K562 (cell line): ENCODE data around the gene TEX48. TPM values are rescaled to one million over a fixed set of nuclear protein-coding genes. Genes with fewer than 3 reads are reported as not detected.

ENCODE experiments used
- ATAC-seq: fragments of 200-7000 bp; cut with Tn5 transposase; 3 replicates; pipeline ENCODE4 v1.9.1; 2020; ENCODE audit warnings: moderate library complexity
- BruUV-seq: library from RNA; stranded (reverse); fragments of 400-500 nt; replicated peaks from 2 replicates; lab custom pipeline; 2021; lab: Mats Ljungman, UMichigan
- CTCF ChIA-PET: fragments of 300-600 bp; formaldehyde crosslinking; extraction: SDS; loops from one replicate; lab custom pipeline; 2021; ENCODE audit warnings: low intra/inter-chr PET ratio; lab: Yijun Ruan, JAX
- POLR2A ChIA-PET: fragments of 300-600, 350-650 bp; sonication (Branson Sonifier 250); formaldehyde crosslinking; extraction: SDS; loops from one replicate; lab custom pipeline; 2021; ENCODE audit warnings: antibody characterized with exemption, inconsistent platforms; lab: Yijun Ruan, JAX
- DNase-seq, 4 experiments: peaks; one replicate each; pipeline versions ENCODE4 v3.0.0 to v3.0.0-alpha.2; 2011 to 2018; ENCODE audit warnings: low spot score in 3 of 4, mixed read lengths in 3 of 4; ENCODE audit errors: extremely low read depth in 1 of 4
- FAIRE-seq: peaks from 2 replicates; lab custom pipeline; 2011; peaks lifted over from hg19 to GRCh38; lab: Jason Lieb, UNC
- H2AFZ ChIP-seq: 2 replicates; pipeline ENCODE4 v1.6.0; 2011; ENCODE audit warnings: low read depth, low read length, control low read depth, inconsistent platforms
- H3K27ac ChIP-seq: fragments of 200-600 bp; 3 replicates; pipeline ENCODE4 v1.8.0; 2011; ENCODE audit warnings: low read depth, mild to moderate bottlenecking, control low read depth, inconsistent platforms, low read length, moderate library complexity, mixed read lengths; ENCODE audit errors: extremely low read depth
- H3K27me3 ChIP-seq, 2 experiments: fragments of 300-600 bp in 1 of 2; 2 replicates in 1 of 2; 3 replicates in 1 of 2; pipeline versions ENCODE4 v1.6.0 to v1.8.0; 2011; ENCODE audit warnings: inconsistent platforms in 2 of 2, low read length in 2 of 2, mild to moderate bottlenecking in 1 of 2, mixed read lengths in 1 of 2, moderate library complexity in 1 of 2; ENCODE audit not compliant: control insufficient read depth in 2 of 2, insufficient read depth in 2 of 2
- H3K36me3 ChIP-seq: fragments of 300-600 bp; 3 replicates; pipeline ENCODE4 v1.8.0; 2011; ENCODE audit warnings: mild to moderate bottlenecking, low read length, inconsistent platforms; ENCODE audit not compliant: control insufficient read depth, insufficient read depth
- H3K4me1 ChIP-seq, 2 experiments: fragments of 200-600 bp in 1 of 2; replicated peaks in 1 of 2; 2 replicates in 1 of 2; 3 replicates in 1 of 2; pipeline versions ENCODE4 v1.5.1 to v1.8.0; 2011; ENCODE audit warnings: inconsistent platforms in 2 of 2, low read length in 2 of 2, mild to moderate bottlenecking in 1 of 2, mixed read lengths in 1 of 2, moderate library complexity in 1 of 2; ENCODE audit not compliant: control insufficient read depth in 2 of 2, insufficient read depth in 2 of 2
- H3K4me2 ChIP-seq: 2 replicates; pipeline ENCODE4 v1.6.1; 2011; ENCODE audit warnings: low read length, control low read depth, inconsistent platforms, mixed read lengths; ENCODE audit not compliant: insufficient read depth
- H3K4me3 ChIP-seq: fragments of 200-600 bp; sonication (generic), shearing (Covaris generic); 2 replicates; pipeline ENCODE4 v1.5.1; 2016; ENCODE audit warnings: control low read depth, inconsistent platforms
- H3K79me2 ChIP-seq: fragments of 200-600 bp; 3 replicates; pipeline ENCODE4 v1.8.0; 2011; ENCODE audit warnings: low read length, inconsistent platforms; ENCODE audit not compliant: control insufficient read depth, insufficient read depth
- H3K9ac ChIP-seq, 2 experiments: 2 replicates each; pipeline versions ENCODE4 v1.6.0 to v1.6.1; 2011; ENCODE audit warnings: low read depth in 2 of 2, low read length in 2 of 2, control low read depth in 1 of 2, inconsistent platforms in 1 of 2, mild to moderate bottlenecking in 1 of 2, mixed read lengths in 1 of 2; ENCODE audit not compliant: insufficient read depth in 1 of 2
- H3K9me1 ChIP-seq: one replicate; pipeline ENCODE4 v1.6.0; 2011; ENCODE audit warnings: inconsistent platforms, mild to moderate bottlenecking, low read length, moderate library complexity; ENCODE audit not compliant: control insufficient read depth, insufficient read depth
- H3K9me3 ChIP-seq: replicated peaks from 2 replicates; pipeline ENCODE4 v1.5.1; 2011; ENCODE audit warnings: low read depth, low read length, inconsistent platforms; ENCODE audit not compliant: control insufficient read depth, insufficient read depth
- H4K20me1 ChIP-seq: replicated peaks from 2 replicates; pipeline ENCODE4 v1.6.1; 2011; ENCODE audit warnings: low read length, inconsistent platforms, mixed read lengths; ENCODE audit not compliant: control insufficient read depth, insufficient read depth
- GATAD2A ChIP-seq: fragments of 450-650 bp; IDR thresholded peaks from 2 replicates; pipeline ENCODE4 v1.6.1; 2017
- THRB ChIP-seq: fragments of 450-650 bp; formaldehyde crosslinking; conservative IDR thresholded peaks from 2 replicates; pipeline ENCODE4 v1.4.0; 2022; ENCODE audit warnings: mild to moderate bottlenecking, missing genetic modification characterization
- ZNF134 ChIP-seq: fragments of 250-450 bp; sonication (Bioruptor Pico); conservative IDR thresholded peaks from 2 replicates; pipeline ENCODE4 v1.4.0; 2020
- WGBS: fragments of 100-300 bp; shearing (Covaris generic); methylation state at CpG from one replicate; pipeline ENCODE4 v1.1.6; 2016; ENCODE audit warnings: low coverage, mixed read lengths; ENCODE audit not compliant: insufficient coverage; ENCODE audit errors: missing lambda C conversion rate; 5-methylcytosine and 5-hydroxymethylcytosine counted together
- in situ Hi-C: fragments of 300-500 bp; cut with MboI; formaldehyde crosslinking; loops from 4 replicates; pipeline ENCODE4 v1.15.0; 2018; ENCODE audit warnings: inconsistent platforms, mixed read lengths
- intact Hi-C: fragments of 100-400 bp; cut with micrococcal nuclease; formaldehyde crosslinking; loops from 2 replicates; pipeline ENCODE4 v1.14.2; 2022
- polyA plus RNA-seq, 8 experiments: library from polyadenylated mRNA; depleted of rRNA in 4 of 8; stranded (reverse) in 5 of 8; unstranded in 3 of 8; fragments of >200 nt; fragmentation: Nextera tagmentation in 2 of 8; fragmentation: Illumina TruSeq in 1 of 8; extraction: Ambion mirVana in 2 of 8; extraction: Trizol in 1 of 8; gene quantifications; 2 replicates each; pipeline versions ENCODE4 v1.2.1 to v1.2.3, GENCODE V29; 2011 to 2014; ENCODE audit warnings: inconsistent platforms in 1 of 8, missing spikeins in 1 of 8
- total RNA-seq, 7 experiments: library from RNA; depleted of rRNA in 6 of 7; stranded (reverse); fragments of >200 nt in 6 of 7; fragmentation: Illumina TruSeq in 2 of 7; extraction: Trizol in 2 of 7; gene quantifications; 2 replicates each; pipeline versions ENCODE4 v1.2.1 to v1.2.3, GENCODE V29; 2011 to 2021; ENCODE audit warnings: low replicate concordance in 1 of 7
- TF ChIP-seq, protein P1 (sequence below): fragments of 450-650 bp; formaldehyde crosslinking; IDR thresholded peaks from 2 replicates; pipeline ENCODE4 v1.4.0; 2022; ENCODE audit warnings: missing genetic modification characterization
- TF ChIP-seq, protein P2 (sequence below), 2 experiments: fragments of 450-650 bp in 1 of 2; sonication (generic) in 1 of 2; formaldehyde crosslinking in 1 of 2; IDR thresholded peaks in 1 of 2; conservative IDR thresholded peaks in 1 of 2; 2 replicates each; pipeline versions ENCODE4 v1.6.1 to v1.8.1; 2016 to 2023; ENCODE audit warnings: mild to moderate bottlenecking in 2 of 2, moderate library complexity in 2 of 2, inconsistent platforms in 1 of 2, missing genetic modification reagents in 1 of 2
- TF ChIP-seq, protein P3 (sequence below), 2 experiments: fragments of 200-800 bp in 1 of 2; sonication (Bioruptor generic) in 1 of 2; sonication (generic) in 1 of 2; formaldehyde crosslinking in 1 of 2; IDR thresholded peaks in 1 of 2; conservative IDR thresholded peaks in 1 of 2; 2 replicates each; pipeline versions ENCODE4 v1.5.0 to v1.6.1; 2016 to 2020; ENCODE audit warnings: missing compliant biosample characterization in 1 of 2, missing genetic modification characterization in 1 of 2, missing genetic modification reagents in 1 of 2

TEX48 gene
- total and polyA plus RNA-seq, 9 of the 15 experiments (the other 6 are each of a cell fraction or from before 2014, with no cell fraction given) = not detected

GRCh38 chr9:114674798-114675540 is 7.0 kb downstream of the TEX48 start (continued):
- TF ChIP-seq ZNF134 (no peak), GATAD2A (no peak)
- TF ChIP-seq, protein P1, sequence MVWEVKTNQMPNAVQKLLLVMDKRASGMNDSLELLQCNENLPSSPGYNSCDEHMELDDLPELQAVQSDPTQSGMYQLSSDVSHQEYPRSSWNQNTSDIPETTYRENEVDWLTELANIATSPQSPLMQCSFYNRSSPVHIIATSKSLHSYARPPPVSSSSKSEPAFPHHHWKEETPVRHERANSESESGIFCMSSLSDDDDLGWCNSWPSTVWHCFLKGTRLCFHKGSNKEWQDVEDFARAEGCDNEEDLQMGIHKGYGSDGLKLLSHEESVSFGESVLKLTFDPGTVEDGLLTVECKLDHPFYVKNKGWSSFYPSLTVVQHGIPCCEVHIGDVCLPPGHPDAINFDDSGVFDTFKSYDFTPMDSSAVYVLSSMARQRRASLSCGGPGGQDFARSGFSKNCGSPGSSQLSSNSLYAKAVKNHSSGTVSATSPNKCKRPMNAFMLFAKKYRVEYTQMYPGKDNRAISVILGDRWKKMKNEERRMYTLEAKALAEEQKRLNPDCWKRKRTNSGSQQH (CRISPR knock-in tag) = no peak

DNA sequence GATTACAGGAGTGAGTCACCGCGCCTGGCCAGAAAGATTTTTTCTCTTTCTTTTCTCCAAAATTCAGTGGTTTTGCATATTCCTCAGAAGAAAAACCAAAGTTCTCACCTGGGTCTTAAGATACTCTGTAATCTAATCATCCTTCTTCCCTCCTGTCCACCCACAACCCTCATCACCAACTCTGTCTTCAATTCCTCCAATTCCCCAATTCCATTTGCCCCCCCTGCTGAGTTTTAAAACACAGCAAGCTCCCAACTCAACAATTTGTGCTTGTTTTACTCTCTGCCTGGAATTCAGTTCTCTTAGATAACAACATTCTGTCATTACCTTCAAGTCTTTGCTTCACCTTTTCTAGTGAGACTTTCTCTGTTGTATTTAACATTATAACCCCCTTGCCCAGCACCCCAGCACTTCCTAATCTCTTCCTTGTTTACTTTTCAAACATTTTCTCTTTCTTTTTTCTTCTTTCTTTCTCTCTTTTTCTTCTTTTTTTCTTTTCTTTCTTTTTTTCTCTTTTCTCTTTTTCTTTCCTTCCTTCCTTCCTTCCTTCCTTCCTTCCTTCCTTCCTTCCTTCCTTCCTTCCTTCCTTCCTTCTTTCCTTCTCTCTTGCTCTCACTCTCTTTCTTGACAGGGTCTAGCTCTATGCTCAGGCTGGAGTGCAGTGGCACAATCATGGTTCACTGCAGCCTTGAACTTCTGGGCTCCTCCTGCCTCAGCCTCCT is 7.8 kb downstream of the TEX48 start:
- Histone ChIP-seq H3K27me3 (peaks cover 4% of the 10 kb centered on the region in 2 experiments; a peak in 3 of 5 replicates), H3K9me3 (no peaks in the 10 kb centered on the region), H2AFZ (no peak overlapping the region), H3K4me2 (no peak overlapping the region), H4K20me1 (no peaks in the 10 kb centered on the region), H3K27ac (no peak overlapping the region), H3K4me1 (peaks cover 0 to 3% of the 10 kb centered on the region in 2 experiments; a peak in 1 of 5 replicates), H3K4me3 (no peak overlapping the region), H3K79me2 (no peaks in the 10 kb centered on the region), H3K9me1 (no peaks in the 10 kb centered on the region), H3K9ac (no peak overlapping the region), H3K36me3 (no peaks in the 10 kb centered on the region)
- in situ Hi-C loops (loop anchor here (5.0 kb wide), 1 partner anchor 338 kb away; no protein-coding TSS in a partner anchor), intact Hi-C loops (no loop called here)
- TF ChIP-seq, protein P2, sequence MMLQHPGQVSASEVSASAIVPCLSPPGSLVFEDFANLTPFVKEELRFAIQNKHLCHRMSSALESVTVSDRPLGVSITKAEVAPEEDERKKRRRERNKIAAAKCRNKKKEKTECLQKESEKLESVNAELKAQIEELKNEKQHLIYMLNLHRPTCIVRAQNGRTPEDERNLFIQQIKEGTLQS (IDR thresholded peaks at IDR 0.05) = 0 out of 2 replicates have a peak, but pooled peaks have one; percentile 8
- TF ChIP-seq, protein P2 (CRISPR knock-in tag; conservative IDR thresholded peaks at IDR 0.05) = no peak
- TF ChIP-seq, protein P3, sequence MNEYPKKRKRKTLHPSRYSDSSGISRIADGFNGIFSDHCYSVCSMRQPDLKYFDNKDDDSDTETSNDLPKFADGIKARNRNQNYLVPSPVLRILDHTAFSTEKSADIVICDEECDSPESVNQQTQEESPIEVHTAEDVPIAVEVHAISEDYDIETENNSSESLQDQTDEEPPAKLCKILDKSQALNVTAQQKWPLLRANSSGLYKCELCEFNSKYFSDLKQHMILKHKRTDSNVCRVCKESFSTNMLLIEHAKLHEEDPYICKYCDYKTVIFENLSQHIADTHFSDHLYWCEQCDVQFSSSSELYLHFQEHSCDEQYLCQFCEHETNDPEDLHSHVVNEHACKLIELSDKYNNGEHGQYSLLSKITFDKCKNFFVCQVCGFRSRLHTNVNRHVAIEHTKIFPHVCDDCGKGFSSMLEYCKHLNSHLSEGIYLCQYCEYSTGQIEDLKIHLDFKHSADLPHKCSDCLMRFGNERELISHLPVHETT (CRISPR knock-in tag; conservative IDR thresholded peaks at IDR 0.05 in 1 of 2, IDR thresholded peaks at IDR 0.05 in 1 of 2) = no peak
- TF ChIP-seq THRB = 0 out of 2 replicates have a peak, but pooled peaks have one; percentile 29
- FAIRE-seq (no peak), DNase-seq (no peak), ATAC-seq (no peak)
- CTCF ChIA-PET = no interaction called here
- BruUV-seq = no TSS peak
- POLR2A ChIA-PET = interaction anchor here (1.1 to 1.4 kb wide), 2 partner anchors 8 to 11 kb away, joined by 3 read pairs; no protein-coding TSS in a partner anchor
- 0% methylated on average over 1 of the region's 2 CpGs for WGBS
